ENCODE results near the gene ZNF799.
A peak's percentile ranks its signal among the peaks of the same experiment; 100 is the strongest.
"Not testable (repeated sequence)": the region's sequence is repeated elsewhere in the genome, so short reads cannot be mapped to it uniquely, and the experiment has no call there.

The ZNF799 gene

GRCh38 chr19:12362236-12362635 lies 38.8 kb downstream of the ZNF799 start:
- not testable (repeated sequence) for DNase-seq

DNA sequence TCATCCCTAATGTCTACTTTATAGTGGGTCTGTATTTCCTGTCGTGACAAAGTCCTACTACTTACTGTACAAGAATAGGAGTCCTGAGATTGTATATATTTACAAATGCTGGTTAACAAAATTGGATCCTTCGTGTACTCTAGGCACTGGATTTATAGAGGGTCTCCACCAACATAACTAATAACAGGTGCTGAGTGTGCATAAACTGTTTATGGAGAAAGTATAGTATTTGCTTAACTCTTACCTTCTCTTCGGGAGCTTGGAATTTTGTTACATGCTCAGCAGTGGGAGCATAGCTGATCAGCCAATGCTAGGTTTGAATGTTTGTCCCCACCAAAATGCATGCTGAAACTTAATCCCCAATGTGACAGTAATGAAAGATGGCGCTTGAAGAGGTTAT lies 47.7 kb downstream of the ZNF799 start:
- no peak for DNase-seq

DNA sequence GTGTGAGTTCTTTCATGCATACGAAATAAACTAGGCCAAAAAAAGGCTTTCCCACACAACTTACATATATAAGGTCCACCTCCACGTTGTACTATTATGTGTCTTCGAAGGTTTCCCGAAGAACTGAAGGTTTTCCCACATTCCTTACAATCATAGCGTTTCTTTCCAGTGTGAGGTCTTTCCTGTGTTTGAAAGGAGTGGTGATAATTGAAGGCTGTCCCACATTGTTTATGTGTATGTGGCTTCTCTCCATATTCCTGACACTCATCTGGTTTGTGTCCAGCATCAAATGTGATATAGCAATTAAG lies 50.2 kb downstream of the ZNF799 start:
- no peak for DNase-seq

DNA sequence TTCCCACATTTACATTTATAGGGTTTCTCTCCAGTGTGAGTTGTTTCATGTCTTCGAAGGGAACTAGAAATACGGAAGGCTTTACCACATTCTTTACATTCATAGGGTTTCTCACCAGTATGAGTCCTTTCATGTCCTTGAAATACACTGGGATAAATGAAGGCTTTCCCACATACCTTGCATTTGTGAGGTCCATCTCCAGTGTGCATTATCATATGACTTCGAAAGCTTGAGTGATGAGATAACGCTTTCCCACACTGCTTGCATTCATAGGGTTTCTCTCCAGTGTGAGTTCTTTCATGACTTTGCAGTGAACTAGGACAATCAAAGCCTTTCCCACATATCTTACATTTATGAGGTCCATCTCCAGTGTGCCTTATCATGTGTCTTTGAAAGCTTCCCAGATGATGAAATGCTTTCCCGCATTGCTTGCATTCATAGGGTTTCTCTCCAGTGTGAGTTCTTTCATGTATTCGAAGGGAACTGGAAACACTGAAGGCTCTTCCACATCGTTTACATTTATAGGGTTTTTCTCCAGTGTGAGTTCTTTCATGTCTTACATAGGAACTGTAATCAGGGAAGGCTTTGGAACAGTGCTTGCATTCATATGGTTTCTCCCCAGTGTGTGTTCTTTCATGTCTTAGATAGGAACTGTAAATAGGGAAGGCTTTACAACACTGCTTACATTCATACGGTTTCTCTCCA lies 50.7 kb downstream of the ZNF799 start:
- no peak for DNase-seq

GRCh38 chr19:12346896-12347295 lies 54.2 kb downstream of the ZNF799 start:
- DNase-seq: peak; percentile 7

GRCh38 chr19:12345197-12345596 lies 55.9 kb downstream of the ZNF799 start:
- no peak for DNase-seq

Measured in activated CD4-positive, alpha-beta T cell treated with anti-CD3 and anti-CD28 coated beads, Interleukin-2, amount 50 U/mL, for 1 hour (primary cell).